NCI-H510A (cell line): ENCODE results near the gene ADGRA3.

Experiments
- DNase-seq: peaks from one replicate; lab custom pipeline; 2025; lab: John Stamatoyannopoulos, UW

ADGRA3 gene

GRCh38 chr4:22512306-22512705 lies 3.6 kb downstream of the ADGRA3 start:
- DNase-seq: no peak

DNA sequence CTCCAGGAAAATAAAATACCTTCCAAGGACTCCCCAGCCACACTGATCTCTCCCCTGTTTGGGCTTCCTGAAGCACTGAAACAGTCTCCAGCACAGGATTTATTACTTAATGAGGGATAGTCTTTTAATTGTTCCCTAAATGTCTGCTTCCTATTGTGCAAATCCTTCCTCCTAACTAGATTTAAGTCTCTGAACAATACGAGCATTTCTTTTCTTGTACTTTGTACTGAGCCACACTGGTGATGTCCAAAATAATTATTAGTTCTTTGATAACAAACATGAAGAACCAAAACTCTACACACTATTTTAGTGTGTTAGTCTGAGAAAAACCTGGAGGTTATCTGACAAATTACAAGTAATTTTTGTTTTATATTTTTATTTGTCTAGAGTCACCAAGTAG lies 5.1 kb downstream of the ADGRA3 start:
- no peak for DNase-seq

- no peak for DNase-seq
Observed at GRCh38 chr4:22508376-22508775, 7.5 kb downstream of the ADGRA3 start.

DNA sequence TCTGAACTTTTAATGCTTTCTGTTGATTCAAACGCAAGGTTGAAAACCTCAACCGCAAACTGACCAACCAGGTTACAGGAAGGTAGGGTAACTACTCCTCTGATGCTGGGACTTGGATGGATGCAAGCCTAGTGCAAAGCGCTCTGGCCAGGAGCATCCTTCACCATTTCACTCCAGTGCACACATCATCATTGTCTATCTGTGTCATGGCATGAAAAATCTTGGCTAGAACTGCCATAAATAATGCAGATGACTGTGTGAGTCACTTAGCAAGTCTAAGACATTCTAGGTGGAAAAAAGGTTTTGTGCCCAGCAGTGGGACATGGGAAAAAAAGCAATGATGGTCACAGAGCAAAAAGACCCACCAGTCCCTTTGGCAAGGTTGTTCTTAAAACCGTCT lies 10.9 kb downstream of the ADGRA3 start:
- DNase-seq: no peak

DNA sequence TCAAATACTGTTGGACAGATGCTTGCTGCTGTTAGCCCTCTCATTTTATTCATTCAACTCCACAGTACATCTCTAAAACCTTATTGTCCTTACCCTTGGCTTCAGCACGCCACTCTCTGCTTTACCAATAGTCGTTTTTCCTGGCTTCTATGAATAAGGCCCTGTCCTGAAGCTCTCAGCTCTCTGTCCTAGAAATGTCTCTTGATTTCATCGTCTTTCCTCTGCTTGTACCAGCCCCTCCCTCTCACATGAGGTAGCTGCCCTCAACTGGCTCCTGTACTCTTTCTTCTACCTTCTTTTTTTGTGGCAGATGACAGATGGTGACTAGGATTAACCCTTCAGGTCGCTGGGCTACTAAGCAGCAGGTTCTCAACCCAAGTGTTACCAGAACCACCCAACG lies 11.4 kb downstream of the ADGRA3 start:
- DNase-seq: no peak

DNA sequence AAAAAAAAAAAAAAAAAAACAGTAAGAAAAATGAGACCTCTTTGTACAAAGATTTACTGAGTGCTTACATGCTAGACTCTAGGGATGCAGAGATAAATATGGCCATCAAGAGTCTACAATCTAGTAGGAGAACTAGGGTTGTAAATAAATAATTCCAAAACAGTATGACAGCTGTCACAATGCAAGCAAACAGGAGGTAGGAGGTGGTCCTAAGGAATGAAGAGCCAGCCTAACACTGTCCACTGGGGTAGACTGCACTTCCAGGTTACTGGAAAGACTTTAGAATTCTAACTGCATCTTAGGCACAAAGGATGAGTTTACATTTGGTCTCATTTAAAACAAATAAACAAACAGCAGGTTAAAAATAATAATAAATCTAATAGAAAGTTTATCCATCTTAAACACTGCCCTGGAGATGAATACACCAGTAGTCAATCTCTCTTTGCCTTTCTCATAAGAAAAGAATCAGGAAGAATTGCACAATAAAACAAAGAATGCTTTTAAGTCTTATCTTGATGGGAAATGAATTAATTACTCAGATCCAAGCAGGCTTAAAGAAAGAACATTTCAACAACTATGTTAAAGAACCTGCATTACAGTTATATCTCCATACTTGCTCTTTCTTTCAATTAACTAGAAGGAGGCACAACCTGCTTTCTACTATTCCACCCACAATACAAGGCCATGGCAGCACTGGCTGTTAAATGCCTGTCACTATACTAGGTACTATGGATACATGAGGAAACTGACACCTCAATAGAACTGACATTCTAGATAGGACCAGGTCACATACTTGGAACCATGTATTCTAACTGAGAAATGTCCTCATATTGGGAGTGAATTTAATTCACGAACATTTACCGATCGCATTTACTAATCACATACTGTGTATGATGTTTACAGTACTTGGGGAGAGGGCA lies 12.7 kb downstream of the ADGRA3 start:
- no peak for DNase-seq

- DNase-seq: no peak
Observed at GRCh38 chr4:22501715-22502095, 14.2 kb downstream of the ADGRA3 start.

GRCh38 chr4:22500831-22501714 lies 14.8 kb downstream of the ADGRA3 start:
- DNase-seq: no peak

- DNase-seq: no peak
Observed at GRCh38 chr4:22500128-22500611, 15.7 kb downstream of the ADGRA3 start.

DNA sequence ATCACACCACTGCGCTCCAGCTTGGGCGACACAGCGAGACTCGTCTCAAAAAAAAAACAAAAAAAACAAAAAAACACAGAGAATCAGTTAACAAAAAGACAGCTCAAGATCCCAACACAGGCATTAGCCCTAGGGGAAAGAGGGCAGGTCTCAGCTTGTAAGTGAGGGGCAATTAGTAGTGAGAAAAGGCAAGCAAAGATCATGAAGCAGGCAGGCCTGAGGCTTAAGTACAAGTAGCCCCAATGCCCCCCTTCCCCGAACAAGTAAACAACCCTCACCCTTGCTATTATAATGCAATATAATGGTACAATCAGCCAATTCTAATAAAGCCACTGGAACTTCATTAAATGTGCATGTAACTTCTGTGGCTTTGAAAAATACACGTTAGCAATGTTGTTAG lies 17.0 kb downstream of the ADGRA3 start:
- no peak for DNase-seq

GRCh38 chr4:22496165-22496813 lies 19.6 kb downstream of the ADGRA3 start:
- DNase-seq: no peak

- no peak for DNase-seq
Observed at GRCh38 chr4:22493523-22493922, 22.3 kb downstream of the ADGRA3 start.

DNA sequence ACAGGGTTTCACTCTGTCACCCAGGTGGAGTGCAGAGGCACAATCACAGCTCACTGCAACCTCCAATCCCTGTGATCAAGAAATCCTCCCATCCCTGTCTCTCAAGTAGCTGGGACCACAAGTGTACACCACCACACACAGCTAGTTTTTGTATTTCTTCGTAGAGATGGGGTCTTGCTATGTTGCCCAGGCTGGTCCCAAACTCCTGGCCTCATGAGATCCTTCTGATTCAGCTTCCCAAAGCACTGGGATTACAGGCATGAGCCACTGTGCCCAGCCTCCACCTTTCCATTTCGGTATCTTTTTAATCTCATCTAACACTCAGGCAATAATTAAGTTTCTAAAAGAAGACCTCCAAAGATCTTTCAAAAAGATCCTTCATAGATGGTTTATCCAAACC lies 22.9 kb downstream of the ADGRA3 start:
- DNase-seq: no peak

DNA sequence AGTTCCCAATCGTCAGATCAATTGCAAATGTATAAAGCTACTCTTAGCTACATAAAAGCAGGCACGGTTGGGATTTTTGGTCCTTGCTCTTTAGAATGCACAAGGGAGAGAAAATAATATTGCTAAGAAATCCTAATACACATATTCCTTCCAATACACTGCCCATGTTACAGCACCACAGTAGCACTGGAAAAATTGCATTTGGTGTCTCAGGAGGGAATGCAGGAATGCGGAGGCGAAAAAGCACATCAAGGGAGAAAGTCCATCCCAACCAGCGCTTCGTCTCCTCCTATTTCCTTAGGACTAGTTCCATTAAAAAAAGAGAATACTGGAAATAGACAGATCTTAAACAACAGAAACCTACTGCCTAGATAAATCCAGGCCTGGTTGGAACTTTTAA lies 23.9 kb downstream of the ADGRA3 start:
- no peak for DNase-seq

DNA sequence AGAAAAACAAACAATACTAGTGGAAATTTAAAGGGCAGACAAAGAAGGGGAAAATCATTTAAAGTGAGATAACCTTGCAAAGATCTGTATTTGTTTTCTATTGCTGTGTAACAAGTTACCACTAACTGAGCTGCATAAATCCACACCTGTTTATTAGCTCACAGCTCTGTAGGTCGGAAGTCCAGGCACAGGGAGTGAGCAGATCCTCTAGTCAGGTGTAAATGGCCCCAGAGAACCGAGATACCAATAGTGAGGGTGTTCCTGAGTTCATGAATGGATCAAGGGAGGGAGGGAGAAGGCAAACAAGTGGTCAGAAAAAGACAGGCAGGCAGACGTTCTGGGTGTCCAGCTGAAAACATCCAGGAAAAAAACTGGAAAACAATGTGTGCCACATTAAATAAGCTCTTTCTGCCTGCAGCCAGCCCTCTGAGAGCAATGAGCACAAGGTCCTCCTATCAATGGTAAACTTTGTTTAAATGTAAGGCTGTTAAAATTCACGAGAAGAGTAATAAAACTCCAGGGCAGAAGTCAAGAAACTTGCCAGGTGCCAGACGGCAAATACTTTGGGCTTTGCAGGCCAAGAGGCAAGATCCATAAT lies 25.0 kb downstream of the ADGRA3 start:
- no peak for DNase-seq

DNA sequence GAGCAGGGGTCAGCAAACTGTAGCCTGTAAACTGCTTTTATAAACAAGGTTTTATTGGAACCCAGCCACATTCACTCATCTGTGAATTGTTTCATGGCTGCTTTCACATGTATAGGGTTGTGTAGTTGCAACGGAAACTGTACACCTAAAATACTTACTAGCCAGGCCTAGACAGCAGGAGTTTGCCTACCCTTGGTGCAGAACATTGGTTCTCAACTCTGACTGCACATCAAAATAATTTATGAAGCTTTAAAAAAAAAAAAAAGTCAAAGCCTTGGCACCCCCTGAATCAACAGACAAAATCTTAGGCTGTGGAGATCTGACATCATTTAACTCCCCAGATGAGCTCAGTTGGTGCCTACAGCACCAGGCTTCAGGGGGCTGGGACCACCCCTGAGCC lies 27.8 kb downstream of the ADGRA3 start:
- DNase-seq: no peak

GRCh38 chr4:22487328-22487727 lies 28.5 kb downstream of the ADGRA3 start:
- no peak for DNase-seq

DNA sequence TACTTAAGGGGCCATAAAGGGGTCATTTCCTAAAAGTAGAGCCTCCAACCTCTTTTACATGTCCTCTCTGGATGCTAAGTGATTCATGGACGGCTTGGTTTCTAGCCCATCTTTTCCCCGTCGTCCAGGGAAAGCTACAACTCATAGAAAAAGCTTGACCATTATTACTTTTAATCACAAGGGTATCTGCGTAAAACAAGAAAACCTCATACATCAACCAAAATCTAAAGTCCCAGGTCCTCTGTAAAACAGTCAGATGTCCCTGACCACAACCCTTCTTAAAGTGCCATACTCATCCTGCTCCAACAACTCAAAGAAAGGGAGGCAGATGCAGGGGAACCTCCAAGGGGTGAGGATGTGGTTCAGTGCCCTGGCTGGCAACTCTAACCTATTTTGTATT lies 29.6 kb downstream of the ADGRA3 start:
- DNase-seq: no peak

GRCh38 chr4:22485737-22486136 lies 30.1 kb downstream of the ADGRA3 start:
- no peak for DNase-seq

- no peak for DNase-seq
Observed at GRCh38 chr4:22483551-22483981, 32.3 kb downstream of the ADGRA3 start.

DNA sequence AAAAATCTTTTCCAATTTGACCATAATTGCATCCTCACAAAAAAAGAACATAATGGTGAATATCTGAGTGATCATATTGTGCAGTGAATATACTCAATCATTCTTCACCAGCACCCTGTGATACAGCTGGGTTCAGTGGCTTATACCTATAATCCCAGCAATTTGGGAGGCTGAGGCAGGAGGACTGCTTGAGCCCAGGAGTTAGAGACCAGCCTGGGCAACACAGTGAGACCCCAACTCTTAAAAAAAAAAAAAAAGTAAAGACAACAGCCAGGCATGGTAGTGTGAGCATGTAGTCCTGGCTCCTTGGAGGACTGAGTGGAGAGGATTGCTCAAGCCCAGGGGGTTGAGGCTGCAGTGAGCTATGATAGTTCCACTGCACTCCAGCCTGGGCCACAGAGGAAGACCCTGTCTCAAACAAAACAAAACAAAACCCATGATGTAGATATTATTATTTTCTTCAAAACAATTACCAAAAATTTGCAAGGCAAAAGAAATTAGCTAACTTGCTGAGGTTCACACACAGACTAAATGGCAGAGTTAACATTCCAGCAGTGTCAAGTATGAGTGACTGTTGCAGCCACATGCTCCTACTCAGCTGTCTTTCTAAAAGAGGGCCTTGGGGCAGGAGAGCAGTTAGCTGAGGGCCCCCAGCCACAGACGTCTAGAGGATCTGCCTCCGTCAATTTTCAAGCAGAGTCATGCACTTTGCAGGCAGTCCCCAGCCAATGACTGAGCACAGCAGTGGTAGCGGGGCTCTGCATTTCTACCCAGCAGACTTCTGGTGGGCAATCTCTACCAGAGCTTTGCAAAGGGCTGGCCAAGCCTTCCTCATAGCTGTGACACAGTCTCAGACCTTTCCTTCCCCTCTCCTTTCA lies 33.4 kb downstream of the ADGRA3 start:
- no peak for DNase-seq
